WTC11 (cell line): ENCODE measurements around the gene CPE. TPM values are rescaled to one million over a fixed set of nuclear protein-coding genes. Genes with fewer than 3 reads are reported as not detected.

Experiments
- ATAC-seq: fragments of 200-7000 bp; cut with Tn5 transposase; 2 replicates; pipeline ENCODE4 v1.10.0; 2021; ENCODE audit warnings: mild to moderate bottlenecking, moderate library complexity
- CTCF ChIA-PET: fragments of 300-600 bp; sonication (Branson Sonifier 250); formaldehyde crosslinking; loops from one replicate; lab custom pipeline; 2021; ENCODE audit warnings: antibody characterized with exemption; lab: Charles Lee
- POLR2A ChIA-PET: fragments of 350-600 bp; sonication (Branson Sonifier 250); formaldehyde crosslinking; loops from one replicate; lab custom pipeline; 2021; ENCODE audit warnings: antibody characterized with exemption; lab: Charles Lee
- DNase-seq: peaks from one replicate; pipeline ENCODE4 v3.0.0; 2021; ENCODE audit warnings: low spot score
- H3K27ac Mint-ChIP-seq: 2 replicates; pipeline ENCODE4 v1.8.0; 2021; ENCODE audit warnings: mixed read lengths
- H3K27me3 Mint-ChIP-seq: 2 replicates; pipeline ENCODE4 v1.8.0; 2021; ENCODE audit warnings: low read depth, mild to moderate bottlenecking, moderate library complexity, mixed read lengths
- H3K36me3 Mint-ChIP-seq: 2 replicates; pipeline ENCODE4 v1.8.0; 2021; ENCODE audit warnings: mixed read lengths
- H3K4me1 Mint-ChIP-seq: 2 replicates; pipeline ENCODE4 v1.8.0; 2022; ENCODE audit warnings: mixed read lengths
- H3K4me3 Mint-ChIP-seq: 2 replicates; pipeline ENCODE4 v1.8.0; 2021; ENCODE audit warnings: mild to moderate bottlenecking, moderate library complexity, mixed read lengths
- H3K9me3 Mint-ChIP-seq: 2 replicates; pipeline ENCODE4 v1.8.0; 2021; ENCODE audit warnings: mixed read lengths
- ETV6 ChIP-seq: sonication (generic); formaldehyde crosslinking; IDR thresholded peaks from 2 replicates; pipeline ENCODE4 v1.8.1; 2022; ENCODE audit warnings: mild to moderate bottlenecking, missing genetic modification reagents
- FOXP1 ChIP-seq: sonication (generic); formaldehyde crosslinking; IDR thresholded peaks from 2 replicates; pipeline ENCODE4 v1.8.0; 2022; ENCODE audit warnings: missing genetic modification reagents, mild to moderate bottlenecking, moderate library complexity, borderline replicate concordance
- JUN ChIP-seq: sonication (generic); formaldehyde crosslinking; IDR thresholded peaks from 2 replicates; pipeline ENCODE4 v1.8.0; 2023; ENCODE audit warnings: mild to moderate bottlenecking, missing genetic modification reagents
- SMAD3 ChIP-seq: sonication (generic); formaldehyde crosslinking; IDR thresholded peaks from 2 replicates; pipeline ENCODE4 v1.8.0; 2022; ENCODE audit warnings: missing genetic modification reagents, mild to moderate bottlenecking, borderline replicate concordance
- TEAD1 ChIP-seq: sonication (generic); formaldehyde crosslinking; IDR thresholded peaks from 2 replicates; pipeline ENCODE4 v1.8.0; 2022; ENCODE audit warnings: mild to moderate bottlenecking, missing genetic modification reagents
- TP53 ChIP-seq: sonication (generic); formaldehyde crosslinking; IDR thresholded peaks from 2 replicates; pipeline ENCODE4 v1.8.1; 2023; ENCODE audit warnings: mild to moderate bottlenecking, missing genetic modification reagents
- ZNF263 ChIP-seq: sonication (generic); formaldehyde crosslinking; IDR thresholded peaks from 2 replicates; pipeline ENCODE4 v1.8.1; 2022; ENCODE audit warnings: low read depth, mild to moderate bottlenecking, moderate library complexity, missing genetic modification reagents
- total RNA-seq: library from RNA; stranded (reverse); gene quantifications from 3 replicates; pipeline ENCODE4 v1.2.3, GENCODE V29; 2021
- TF ChIP-seq, protein P1 (sequence below): sonication (generic); formaldehyde crosslinking; IDR thresholded peaks from 2 replicates; pipeline ENCODE4 v1.8.0; 2023; ENCODE audit warnings: mild to moderate bottlenecking, missing genetic modification reagents
- TF ChIP-seq, protein P2 (sequence below): sonication (generic); formaldehyde crosslinking; IDR thresholded peaks from 2 replicates; pipeline ENCODE4 v1.8.0; 2022; ENCODE audit warnings: mild to moderate bottlenecking, missing genetic modification reagents
- TF ChIP-seq, protein P3 (sequence below): sonication (generic); formaldehyde crosslinking; IDR thresholded peaks from 2 replicates; pipeline ENCODE4 v1.8.0; 2023; ENCODE audit warnings: missing genetic modification reagents, mild to moderate bottlenecking, borderline replicate concordance
- TF ChIP-seq, protein P4 (sequence below): sonication (generic); formaldehyde crosslinking; IDR thresholded peaks from 2 replicates; pipeline ENCODE4 v1.8.1; 2023; ENCODE audit warnings: mild to moderate bottlenecking, moderate library complexity, missing genetic modification reagents
- TF ChIP-seq, protein P5 (sequence below): fragments of 250-450 bp; sonication (Bioruptor Pico); IDR thresholded peaks from 2 replicates; pipeline ENCODE4 v2.1.2; 2022; ENCODE audit warnings: mild to moderate bottlenecking, moderate library complexity

The CPE gene
- total RNA-seq, 1 experiment from 2014 or later, result 9.2 TPM

DNA sequence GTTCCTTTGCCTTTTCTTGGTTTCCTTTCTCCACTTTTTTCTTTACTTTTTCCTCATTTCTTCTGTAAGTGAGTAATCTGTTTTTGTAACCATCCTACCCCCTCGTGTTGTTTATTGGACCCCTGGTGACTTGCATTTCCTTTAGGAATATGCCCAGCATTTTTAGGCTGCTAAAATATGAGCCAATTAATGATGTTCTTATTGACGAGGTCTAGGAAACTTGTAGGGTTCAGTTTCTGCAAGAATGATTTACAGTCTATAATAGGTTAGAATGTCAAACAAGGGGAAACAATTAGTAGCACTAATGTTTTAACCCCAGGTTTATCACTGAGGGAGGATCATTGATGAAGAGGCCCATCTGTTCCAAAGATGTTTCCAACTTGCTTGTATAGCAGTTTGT, 79.0 kb downstream of the CPE start:
- no peak for ATAC-seq
- ChIA-PET POLR2A (no interaction called here), CTCF (no interaction called here)

DNA sequence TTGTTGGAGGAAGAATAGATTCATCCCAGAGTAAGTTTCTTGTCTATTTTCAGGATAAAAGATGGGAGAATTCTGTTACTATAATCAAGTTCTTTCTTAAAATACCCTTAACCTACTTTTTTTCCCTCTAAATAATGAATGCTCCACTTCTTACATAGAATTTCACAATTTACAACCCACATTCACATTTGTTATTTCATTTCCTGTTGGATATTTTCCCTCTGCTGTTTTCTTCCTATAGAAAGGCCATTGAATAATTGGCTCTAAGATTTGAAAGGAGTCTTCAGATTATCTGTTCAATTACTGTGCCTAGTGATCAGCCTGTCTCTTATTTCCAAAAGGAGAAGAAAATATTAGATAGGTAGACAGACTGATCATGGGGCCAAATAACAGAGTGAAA, 79.7 kb downstream of the CPE start:
- H3K27ac Mint-ChIP-seq, result no peak overlapping the region
- CTCF ChIA-PET, result interaction anchor here (3.5 kb wide), 1 partner anchor 327 kb away, joined by 16 read pairs; no protein-coding TSS in a partner anchor

More for the DNA sequence above, 79.0 kb downstream of the CPE start:
- Mint-ChIP-seq H3K27ac (no peak overlapping the region), H3K36me3 (no peaks in the 10 kb centered on the region), H3K4me1 (peaks cover 35% of the 10 kb centered on the region), H3K9me3 (peaks cover 5% of the 10 kb centered on the region; the same call in 1 of the 2 replicates), H3K27me3 (no peaks in the 10 kb centered on the region; the same call in 1 of the 2 replicates), H3K4me3 (no peak overlapping the region)
- TF ChIP-seq TP53 (CRISPR knock-in tag), result no peak
- no peak for TF ChIP-seq JUN
- TF ChIP-seq SMAD3 (CRISPR knock-in tag), result no peak
- TF ChIP-seq, protein P1, sequence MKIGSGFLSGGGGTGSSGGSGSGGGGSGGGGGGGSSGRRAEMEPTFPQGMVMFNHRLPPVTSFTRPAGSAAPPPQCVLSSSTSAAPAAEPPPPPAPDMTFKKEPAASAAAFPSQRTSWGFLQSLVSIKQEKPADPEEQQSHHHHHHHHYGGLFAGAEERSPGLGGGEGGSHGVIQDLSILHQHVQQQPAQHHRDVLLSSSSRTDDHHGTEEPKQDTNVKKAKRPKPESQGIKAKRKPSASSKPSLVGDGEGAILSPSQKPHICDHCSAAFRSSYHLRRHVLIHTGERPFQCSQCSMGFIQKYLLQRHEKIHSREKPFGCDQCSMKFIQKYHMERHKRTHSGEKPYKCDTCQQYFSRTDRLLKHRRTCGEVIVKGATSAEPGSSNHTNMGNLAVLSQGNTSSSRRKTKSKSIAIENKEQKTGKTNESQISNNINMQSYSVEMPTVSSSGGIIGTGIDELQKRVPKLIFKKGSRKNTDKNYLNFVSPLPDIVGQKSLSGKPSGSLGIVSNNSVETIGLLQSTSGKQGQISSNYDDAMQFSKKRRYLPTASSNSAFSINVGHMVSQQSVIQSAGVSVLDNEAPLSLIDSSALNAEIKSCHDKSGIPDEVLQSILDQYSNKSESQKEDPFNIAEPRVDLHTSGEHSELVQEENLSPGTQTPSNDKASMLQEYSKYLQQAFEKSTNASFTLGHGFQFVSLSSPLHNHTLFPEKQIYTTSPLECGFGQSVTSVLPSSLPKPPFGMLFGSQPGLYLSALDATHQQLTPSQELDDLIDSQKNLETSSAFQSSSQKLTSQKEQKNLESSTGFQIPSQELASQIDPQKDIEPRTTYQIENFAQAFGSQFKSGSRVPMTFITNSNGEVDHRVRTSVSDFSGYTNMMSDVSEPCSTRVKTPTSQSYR, result no peak
- no peak for TF ChIP-seq ZNF263 (CRISPR knock-in tag)
- TF ChIP-seq, protein P2, sequence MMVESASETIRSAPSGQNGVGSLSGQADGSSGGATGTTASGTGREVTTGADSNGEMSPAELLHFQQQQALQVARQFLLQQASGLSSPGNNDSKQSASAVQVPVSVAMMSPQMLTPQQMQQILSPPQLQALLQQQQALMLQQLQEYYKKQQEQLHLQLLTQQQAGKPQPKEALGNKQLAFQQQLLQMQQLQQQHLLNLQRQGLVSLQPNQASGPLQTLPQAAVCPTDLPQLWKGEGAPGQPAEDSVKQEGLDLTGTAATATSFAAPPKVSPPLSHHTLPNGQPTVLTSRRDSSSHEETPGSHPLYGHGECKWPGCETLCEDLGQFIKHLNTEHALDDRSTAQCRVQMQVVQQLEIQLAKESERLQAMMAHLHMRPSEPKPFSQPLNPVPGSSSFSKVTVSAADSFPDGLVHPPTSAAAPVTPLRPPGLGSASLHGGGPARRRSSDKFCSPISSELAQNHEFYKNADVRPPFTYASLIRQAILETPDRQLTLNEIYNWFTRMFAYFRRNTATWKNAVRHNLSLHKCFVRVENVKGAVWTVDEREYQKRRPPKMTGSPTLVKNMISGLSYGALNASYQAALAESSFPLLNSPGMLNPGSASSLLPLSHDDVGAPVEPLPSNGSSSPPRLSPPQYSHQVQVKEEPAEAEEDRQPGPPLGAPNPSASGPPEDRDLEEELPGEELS (CRISPR knock-in tag), result no peak
- TF ChIP-seq, protein P3, sequence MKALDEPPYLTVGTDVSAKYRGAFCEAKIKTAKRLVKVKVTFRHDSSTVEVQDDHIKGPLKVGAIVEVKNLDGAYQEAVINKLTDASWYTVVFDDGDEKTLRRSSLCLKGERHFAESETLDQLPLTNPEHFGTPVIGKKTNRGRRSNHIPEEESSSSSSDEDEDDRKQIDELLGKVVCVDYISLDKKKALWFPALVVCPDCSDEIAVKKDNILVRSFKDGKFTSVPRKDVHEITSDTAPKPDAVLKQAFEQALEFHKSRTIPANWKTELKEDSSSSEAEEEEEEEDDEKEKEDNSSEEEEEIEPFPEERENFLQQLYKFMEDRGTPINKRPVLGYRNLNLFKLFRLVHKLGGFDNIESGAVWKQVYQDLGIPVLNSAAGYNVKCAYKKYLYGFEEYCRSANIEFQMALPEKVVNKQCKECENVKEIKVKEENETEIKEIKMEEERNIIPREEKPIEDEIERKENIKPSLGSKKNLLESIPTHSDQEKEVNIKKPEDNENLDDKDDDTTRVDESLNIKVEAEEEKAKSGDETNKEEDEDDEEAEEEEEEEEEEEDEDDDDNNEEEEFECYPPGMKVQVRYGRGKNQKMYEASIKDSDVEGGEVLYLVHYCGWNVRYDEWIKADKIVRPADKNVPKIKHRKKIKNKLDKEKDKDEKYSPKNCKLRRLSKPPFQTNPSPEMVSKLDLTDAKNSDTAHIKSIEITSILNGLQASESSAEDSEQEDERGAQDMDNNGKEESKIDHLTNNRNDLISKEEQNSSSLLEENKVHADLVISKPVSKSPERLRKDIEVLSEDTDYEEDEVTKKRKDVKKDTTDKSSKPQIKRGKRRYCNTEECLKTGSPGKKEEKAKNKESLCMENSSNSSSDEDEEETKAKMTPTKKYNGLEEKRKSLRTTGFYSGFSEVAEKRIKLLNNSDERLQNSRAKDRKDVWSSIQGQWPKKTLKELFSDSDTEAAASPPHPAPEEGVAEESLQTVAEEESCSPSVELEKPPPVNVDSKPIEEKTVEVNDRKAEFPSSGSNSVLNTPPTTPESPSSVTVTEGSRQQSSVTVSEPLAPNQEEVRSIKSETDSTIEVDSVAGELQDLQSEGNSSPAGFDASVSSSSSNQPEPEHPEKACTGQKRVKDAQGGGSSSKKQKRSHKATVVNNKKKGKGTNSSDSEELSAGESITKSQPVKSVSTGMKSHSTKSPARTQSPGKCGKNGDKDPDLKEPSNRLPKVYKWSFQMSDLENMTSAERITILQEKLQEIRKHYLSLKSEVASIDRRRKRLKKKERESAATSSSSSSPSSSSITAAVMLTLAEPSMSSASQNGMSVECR (CRISPR knock-in tag), result no peak
- TF ChIP-seq TEAD1 (CRISPR knock-in tag), result no peak
- TF ChIP-seq ETV6, result no peak
- no peak for TF ChIP-seq FOXP1
- DNase-seq, result no peak

More for the DNA sequence above, 79.7 kb downstream of the CPE start:
- H3K4me3 Mint-ChIP-seq, result no peak overlapping the region
- H3K27me3 Mint-ChIP-seq, result no peaks in the 10 kb centered on the region; the same call in 1 of the 2 replicates
- peaks cover 35% of the 10 kb centered on the region for H3K4me1 Mint-ChIP-seq
- ATAC-seq (no peak), DNase-seq (no peak)
- TF ChIP-seq ETV6, result no peak
- TF ChIP-seq, protein P4, sequence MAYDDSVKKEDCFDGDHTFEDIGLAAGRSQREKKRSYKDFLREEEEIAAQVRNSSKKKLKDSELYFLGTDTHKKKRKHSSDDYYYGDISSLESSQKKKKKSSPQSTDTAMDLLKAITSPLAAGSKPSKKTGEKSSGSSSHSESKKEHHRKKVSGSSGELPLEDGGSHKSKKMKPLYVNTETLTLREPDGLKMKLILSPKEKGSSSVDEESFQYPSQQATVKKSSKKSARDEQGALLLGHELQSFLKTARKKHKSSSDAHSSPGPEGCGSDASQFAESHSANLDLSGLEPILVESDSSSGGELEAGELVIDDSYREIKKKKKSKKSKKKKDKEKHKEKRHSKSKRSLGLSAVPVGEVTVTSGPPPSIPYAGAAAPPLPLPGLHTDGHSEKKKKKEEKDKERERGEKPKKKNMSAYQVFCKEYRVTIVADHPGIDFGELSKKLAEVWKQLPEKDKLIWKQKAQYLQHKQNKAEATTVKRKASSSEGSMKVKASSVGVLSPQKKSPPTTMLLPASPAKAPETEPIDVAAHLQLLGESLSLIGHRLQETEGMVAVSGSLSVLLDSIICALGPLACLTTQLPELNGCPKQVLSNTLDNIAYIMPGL (CRISPR knock-in tag), result no peak
- TF ChIP-seq, protein P5, sequence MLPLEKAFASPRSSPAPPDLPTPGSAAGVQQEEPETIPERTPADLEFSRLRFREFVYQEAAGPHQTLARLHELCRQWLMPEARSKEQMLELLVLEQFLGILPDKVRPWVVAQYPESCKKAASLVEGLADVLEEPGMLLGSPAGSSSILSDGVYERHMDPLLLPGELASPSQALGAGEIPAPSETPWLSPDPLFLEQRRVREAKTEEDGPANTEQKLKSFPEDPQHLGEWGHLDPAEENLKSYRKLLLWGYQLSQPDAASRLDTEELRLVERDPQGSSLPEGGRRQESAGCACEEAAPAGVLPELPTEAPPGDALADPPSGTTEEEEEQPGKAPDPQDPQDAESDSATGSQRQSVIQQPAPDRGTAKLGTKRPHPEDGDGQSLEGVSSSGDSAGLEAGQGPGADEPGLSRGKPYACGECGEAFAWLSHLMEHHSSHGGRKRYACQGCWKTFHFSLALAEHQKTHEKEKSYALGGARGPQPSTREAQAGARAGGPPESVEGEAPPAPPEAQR (CRISPR knock-in tag), result no peak
- POLR2A ChIA-PET, result no interaction called here
- H3K9me3 Mint-ChIP-seq, result peaks cover 2% of the 10 kb centered on the region; the same call in 1 of the 2 replicates
- no peaks in the 10 kb centered on the region for H3K36me3 Mint-ChIP-seq
